ENCODE results near the gene CACNB3. TPM values are rescaled to one million over a fixed set of nuclear protein-coding genes. Genes with fewer than 3 reads are reported as not detected.

The CACNB3 gene
- polyA plus RNA-seq, 1 donor from 2014 or later = 123 TPM

GRCh38 chr12:48823281-48823680 lies 5.0 kb downstream of the CACNB3 start:
- peaks cover 24% of the 10 kb centered on the region for H3K79me2 ChIP-seq (replicated peaks; ENCODE audit: insufficient read depth, low read length)
- TF ChIP-seq MXI1 (conservative IDR thresholded peaks at IDR 0.05; ENCODE audit: poor library complexity, severe bottlenecking) (no peak), REST (IDR thresholded peaks at IDR 0.05; ENCODE audit: borderline replicate concordance) (no peak), CTCF (IDR thresholded peaks at IDR 0.05; ENCODE audit: poor library complexity, severe bottlenecking) (no peak), TAF1 (IDR thresholded peaks at IDR 0.05; ENCODE audit: low read depth) (no peak), SMC3 (conservative IDR thresholded peaks at IDR 0.05; ENCODE audit: poor library complexity) (no peak), EZH2 (IDR thresholded peaks at IDR 0.05; ENCODE audit: borderline replicate concordance, insufficient read depth, low read length, poor library complexity, severe bottlenecking) (no peak), RAD21 (conservative IDR thresholded peaks at IDR 0.05) (no peak), POLR2AphosphoS5 (IDR thresholded peaks at IDR 0.05) (no peak), EP300 (conservative IDR thresholded peaks at IDR 0.05; ENCODE audit: poor library complexity, severe bottlenecking) (no peak)
- H3K9me2 ChIP-seq (ENCODE audit: insufficient read depth, low read length) = no peaks in the 10 kb centered on the region
- no peak overlapping the region for H3K4me3 ChIP-seq (ENCODE audit: low read length)
- no peaks in the 10 kb centered on the region for H3K9me3 ChIP-seq (ENCODE audit: low read length)
- no peaks in the 10 kb centered on the region for H3K36me3 ChIP-seq (ENCODE audit: insufficient read depth, low read length)
- no peak overlapping the region for H3K27ac ChIP-seq (ENCODE audit: low read length)
- H3F3A ChIP-seq (ENCODE audit: insufficient read depth, low read length, poor library complexity, severe bottlenecking) = no peaks in the 10 kb centered on the region
- no peak overlapping the region for H3K9ac ChIP-seq (ENCODE audit: low read length)
- no peaks in the 10 kb centered on the region for H3K27me3 ChIP-seq (ENCODE audit: insufficient read depth, low read depth, low read length)
- H3K4me2 ChIP-seq (ENCODE audit: low read length) = no peak overlapping the region
- no peak overlapping the region for H2AFZ ChIP-seq (ENCODE audit: low read depth, low read length)
- peaks cover 3% of the 10 kb centered on the region for H4K20me1 ChIP-seq (ENCODE audit: insufficient read depth)

GRCh38 chr12:48824112-48824511 lies 5.8 kb downstream of the CACNB3 start:
- peaks cover 3% of the 10 kb centered on the region for H4K20me1 ChIP-seq (ENCODE audit: insufficient read depth)
- H3K79me2 ChIP-seq (replicated peaks; ENCODE audit: insufficient read depth, low read length) = peaks cover 18% of the 10 kb centered on the region
- no peak overlapping the region for H3K4me3 ChIP-seq (ENCODE audit: low read length)
- no peaks in the 10 kb centered on the region for H3K36me3 ChIP-seq (ENCODE audit: insufficient read depth, low read length)
- H3K27me3 ChIP-seq (ENCODE audit: insufficient read depth, low read depth, low read length) = no peaks in the 10 kb centered on the region
- H3K27ac ChIP-seq (ENCODE audit: low read length) = no peak overlapping the region
- TF ChIP-seq MXI1 (conservative IDR thresholded peaks at IDR 0.05; ENCODE audit: poor library complexity, severe bottlenecking) = no peak
- no peak for TF ChIP-seq EZH2 (IDR thresholded peaks at IDR 0.05; ENCODE audit: borderline replicate concordance, insufficient read depth, low read length, poor library complexity, severe bottlenecking)
- TF ChIP-seq RAD21 (conservative IDR thresholded peaks at IDR 0.05) = no peak
- TF ChIP-seq SMC3 (conservative IDR thresholded peaks at IDR 0.05; ENCODE audit: poor library complexity) = no peak
- TF ChIP-seq POLR2AphosphoS5 (IDR thresholded peaks at IDR 0.05) = no peak
- TF ChIP-seq REST (IDR thresholded peaks at IDR 0.05; ENCODE audit: borderline replicate concordance) = no peak
- no peak for TF ChIP-seq CTCF (IDR thresholded peaks at IDR 0.05; ENCODE audit: poor library complexity, severe bottlenecking)
- no peak for TF ChIP-seq TAF1 (IDR thresholded peaks at IDR 0.05; ENCODE audit: low read depth)
- no peak for TF ChIP-seq EP300 (conservative IDR thresholded peaks at IDR 0.05; ENCODE audit: poor library complexity, severe bottlenecking)
- H3K9me2 ChIP-seq (ENCODE audit: insufficient read depth, low read length) = no peaks in the 10 kb centered on the region
- no peak overlapping the region for H2AFZ ChIP-seq (ENCODE audit: low read depth, low read length)
- no peak overlapping the region for H3K9ac ChIP-seq (ENCODE audit: low read length)
- no peak overlapping the region for H3K4me2 ChIP-seq (ENCODE audit: low read length)
- H3K9me3 ChIP-seq (ENCODE audit: low read length) = no peaks in the 10 kb centered on the region
- H3F3A ChIP-seq (ENCODE audit: insufficient read depth, low read length, poor library complexity, severe bottlenecking) = no peaks in the 10 kb centered on the region

Measured in neural cell (in vitro differentiated cells).